Right cardiac atrium (tissue), 5 donors: ENCODE measurements around the gene CDYL. TPM values are rescaled to one million over a fixed set of nuclear protein-coding genes. Genes with fewer than 3 reads are reported as not detected.

Source experiments
- ATAC-seq, 2 donors: fragments of 200-7000 bp; cut with Tn5 transposase; one replicate each; pipeline versions ENCODE4 v1.8.0 to v1.9.1; 2020; ENCODE audit warnings: moderate library complexity in 2 of 2, mild to moderate bottlenecking in 1 of 2
- DNase-seq, 3 donors: peaks; one replicate each; pipeline ENCODE4 v3.0.0-alpha.2; 2020
- H3K27ac ChIP-seq: one replicate; pipeline ENCODE4 v1.5.1; 2013; ENCODE audit warnings: mild to moderate bottlenecking, low read length, control low read depth, moderate library complexity
- H3K27me3 ChIP-seq: one replicate; pipeline ENCODE4 v1.6.1; 2013; ENCODE audit not compliant: control insufficient read depth, insufficient read depth
- H3K4me1 ChIP-seq: one replicate; pipeline ENCODE4 v1.6.1; 2013; ENCODE audit warnings: low read length; ENCODE audit not compliant: control insufficient read depth, insufficient read depth
- H3K4me3 ChIP-seq: one replicate; pipeline ENCODE4 v1.5.1; 2013; ENCODE audit warnings: low read length, control low read depth
- H3K9me3 ChIP-seq: one replicate; pipeline ENCODE4 v1.6.1; 2013; ENCODE audit warnings: low read length; ENCODE audit not compliant: control insufficient read depth
- WGBS: extraction: QIAGEN DNeasy Blood & Tissue Kit; methylation state at CpG from one replicate; pipeline ENCODE4 v1.1.7; 2013; 5-methylcytosine and 5-hydroxymethylcytosine counted together
- intact Hi-C, 4 donors: fragments of 100-400 bp; cut with DNase I; formaldehyde crosslinking; loops; one replicate each; pipeline versions ENCODE4 v1.11.0 to v1.14.0; 2022 to 2023
- polyA plus RNA-seq: library from polyadenylated mRNA; stranded (reverse); fragments of 200-250 nt; gene quantifications from one replicate; pipeline ENCODE4 v1.2.3, GENCODE V29; 2013
- total RNA-seq, 4 donors: library from RNA; stranded (reverse); fragmentation: NEBNext Ultra II Directional; extraction: Animal tissue kit (Norgen Biotek cat#: 25700); gene quantifications; one replicate each; pipeline ENCODE4 v1.2.1, GENCODE V29; 2021
- donor health status: healthy with polysubstance abuse.
- donor health status: DM: no; HTN: yes; CAD: no.
- donor health status: DM: no; HTN: no; CAD: no.
- donor health status: DM: no; HTN: yes; CAD: no; lungs with severe emphysema.
- donor health status: DM: yes; HTN: yes; CAD: no.

Gene CDYL
- total and polyA plus RNA-seq, 5 donors, result 6.0 to 42.0 (median 36.1) TPM

DNA sequence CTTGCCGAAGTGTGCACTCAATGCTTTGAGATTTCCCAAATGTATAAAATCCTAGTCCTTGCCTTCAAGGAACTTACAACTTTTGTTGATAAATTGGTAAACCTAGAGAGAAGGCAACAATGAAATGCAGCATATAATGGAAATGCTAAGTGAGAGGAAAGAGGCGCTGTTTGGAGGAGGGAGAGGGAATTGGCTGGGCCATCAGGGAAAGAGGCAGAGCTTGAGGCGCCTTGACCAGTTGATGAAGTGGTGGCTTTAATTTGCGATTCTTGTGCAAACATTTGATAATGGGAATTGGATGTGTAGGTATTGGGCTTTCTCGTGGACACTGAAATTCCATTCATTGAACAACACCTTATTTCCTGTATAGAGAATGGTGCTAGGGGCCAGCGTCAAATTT is 1.9 kb upstream of the CDYL start:
- Histone ChIP-seq H3K27me3 (no peaks in the 10 kb centered on the region), H3K27ac (no peak overlapping the region), H3K4me1 (no peaks in the 10 kb centered on the region), H3K4me3 (no peak overlapping the region), H3K9me3 (no peaks in the 10 kb centered on the region)
- ATAC-seq (no peak), DNase-seq (no peak)
- 33% methylated on average over 6 of the region's 6 CpGs for WGBS
- intact Hi-C loops, result loop anchor here in 2 of 4 donors (10.0 kb wide), 2 partner anchors 129 to 161 kb away; no protein-coding TSS in a partner anchor

DNA sequence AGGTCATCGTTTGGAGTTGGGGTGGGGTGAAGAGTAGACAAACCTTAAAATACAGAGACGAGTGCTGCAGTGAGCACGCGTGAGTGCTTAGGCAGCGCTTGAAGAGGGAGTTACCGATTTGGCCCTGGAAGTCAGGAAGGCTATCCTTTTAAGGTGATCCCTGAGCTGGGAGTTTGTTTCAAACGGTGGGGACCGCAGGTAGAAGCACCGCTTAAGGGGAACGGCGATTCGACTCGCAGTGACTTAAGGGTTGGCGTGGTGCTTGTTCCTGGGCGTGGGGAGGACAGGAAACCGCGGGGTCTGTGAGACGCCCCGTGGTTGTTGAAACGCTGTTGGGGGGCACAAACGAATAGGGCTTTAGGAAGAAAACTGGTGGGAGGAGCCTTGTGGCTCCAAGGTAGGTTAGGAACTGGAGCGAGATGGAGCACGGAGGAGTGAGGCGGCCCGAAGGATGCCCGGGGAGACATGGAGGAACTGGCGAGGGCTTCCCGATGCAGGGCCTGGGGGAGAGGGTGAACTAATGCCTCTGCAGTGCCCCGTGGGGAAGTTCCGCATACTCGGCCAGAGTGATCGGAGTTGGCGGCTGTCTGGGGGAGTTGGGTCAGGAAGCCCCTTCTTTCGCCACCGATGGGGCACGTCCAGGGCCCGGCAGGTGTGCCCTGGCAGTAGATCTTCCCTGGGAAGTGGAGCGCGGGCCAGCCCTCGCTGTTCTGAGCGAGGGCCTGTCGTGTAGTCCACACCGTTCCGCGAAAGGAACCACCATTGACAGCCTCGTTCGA is 1.3 kb upstream of the CDYL start:
- Histone ChIP-seq H3K27me3 (no peaks in the 10 kb centered on the region), H3K4me3 (peak overlapping the region; percentile 100), H3K9me3 (no peaks in the 10 kb centered on the region), H3K27ac (peak overlapping the region; percentile 49), H3K4me1 (no peaks in the 10 kb centered on the region)
- 5% methylated on average over 47 of the region's 47 CpGs for WGBS
- DNase-seq, result peak in 2 of 3 donors; percentile 44 to 73
- peak; percentile 7 to 20 for ATAC-seq
- intact Hi-C loops, result loop anchor here in 3 of 4 donors (5.0 to 10.0 kb wide), 3 partner anchors 128 to 160 kb away; no protein-coding TSS in a partner anchor

DNA sequence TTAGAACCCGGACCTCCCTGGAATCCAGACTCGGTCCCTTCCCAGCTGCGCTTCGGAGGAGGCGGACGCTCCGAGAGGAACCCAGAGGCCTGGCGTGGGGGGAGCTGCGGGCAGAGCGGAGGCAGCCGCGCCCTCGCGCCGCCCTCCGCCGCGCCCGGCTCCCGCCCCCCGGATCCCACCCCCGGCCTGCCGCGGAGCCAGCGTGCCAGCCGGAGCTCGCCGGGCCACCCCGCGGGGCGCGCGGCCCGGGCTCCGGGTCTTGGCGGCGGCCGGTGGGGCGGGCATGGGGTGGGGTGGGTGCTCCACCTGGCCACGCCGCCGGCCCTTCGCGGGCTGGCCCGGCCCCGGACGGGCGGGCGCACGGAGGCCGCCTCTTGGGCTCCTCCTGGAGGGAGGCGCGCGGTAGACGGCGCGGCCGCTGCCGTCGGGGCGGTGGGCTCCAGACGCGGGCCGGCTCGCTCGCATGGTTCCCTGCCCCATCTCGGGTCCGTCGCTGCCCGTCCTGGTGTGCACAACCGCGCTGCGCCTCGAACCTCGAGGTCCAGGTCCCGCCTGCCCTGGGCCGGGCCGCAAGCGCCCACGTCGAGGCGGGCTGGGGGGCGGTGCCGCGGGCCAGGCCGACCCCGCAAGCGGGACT is 592 bp upstream of the CDYL start:
- intact Hi-C loops, result loop anchor here in 3 of 4 donors (5.0 to 10.0 kb wide), 3 partner anchors 128 to 159 kb away; no protein-coding TSS in a partner anchor
- H3K9me3 ChIP-seq, result no peaks in the 10 kb centered on the region

DNA sequence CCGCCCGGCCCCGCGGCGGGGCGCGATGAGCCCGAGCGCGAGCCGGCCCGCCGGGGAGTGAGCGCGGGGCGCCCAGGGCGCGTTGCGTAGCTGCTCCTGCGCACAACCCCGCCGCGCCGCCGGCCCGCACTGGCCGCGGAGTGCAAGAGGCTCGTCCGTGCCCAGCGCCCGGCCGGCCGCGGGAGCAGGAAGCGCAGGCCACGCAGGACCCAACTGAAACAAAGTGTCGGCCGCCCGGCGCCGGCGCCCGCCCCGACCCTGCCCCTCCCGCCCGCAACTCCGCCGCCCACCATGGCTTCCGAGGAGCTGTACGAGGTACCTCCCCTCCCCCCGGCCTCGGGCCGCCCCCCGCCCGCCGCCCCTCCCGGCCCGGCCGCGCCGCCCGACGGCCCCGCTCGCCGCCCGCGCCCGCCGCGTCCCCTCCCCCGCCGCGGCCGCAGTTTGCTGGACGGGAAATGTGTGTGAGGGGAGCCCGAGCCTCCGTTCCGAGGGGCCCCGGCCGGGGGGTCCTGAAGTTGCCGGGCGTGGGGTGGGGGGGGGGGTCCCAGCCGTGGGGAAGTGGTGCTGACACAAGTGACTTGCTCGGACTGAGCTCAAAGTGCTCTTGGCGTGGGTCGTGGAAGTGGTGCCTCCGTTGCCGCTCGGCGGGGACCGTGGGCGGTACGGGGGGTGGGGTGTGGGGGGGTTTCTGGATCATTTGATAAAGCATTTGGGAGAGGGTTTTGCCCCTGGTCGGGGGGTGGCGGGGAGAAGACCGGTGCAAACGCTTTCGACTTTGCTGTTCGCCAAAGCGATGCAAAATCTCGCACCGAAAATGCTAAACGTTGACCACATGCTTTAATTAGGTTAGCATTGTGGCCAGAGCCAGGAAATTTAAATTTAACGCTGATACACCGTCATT is 539 bp downstream of the CDYL start:
- Histone ChIP-seq H3K27me3 (no peaks in the 10 kb centered on the region), H3K4me3 (peak overlapping the region; percentile 100), H3K4me1 (no peaks in the 10 kb centered on the region), H3K9me3 (no peaks in the 10 kb centered on the region), H3K27ac (peak overlapping the region; percentile 88)
- intact Hi-C loops, result loop anchor here in 3 of 4 donors (5.0 to 10.0 kb wide), 3 partner anchors 129 to 158 kb away; no protein-coding TSS in a partner anchor
- under 1% methylated on average over 107 of the region's 107 CpGs for WGBS
- peak; percentile 54 to 83 (median 74) for DNase-seq
- peak; percentile 15 to 28 for ATAC-seq

More for the DNA sequence above, 592 bp upstream of the CDYL start:
- Histone ChIP-seq H3K4me3 (peak overlapping the region; percentile 100), H3K27me3 (no peaks in the 10 kb centered on the region), H3K4me1 (no peaks in the 10 kb centered on the region), H3K27ac (peak overlapping the region; percentile 63)
- ATAC-seq, result peak; percentile 86 to 89
- WGBS, result 1% methylated on average over 88 of the region's 88 CpGs
- peak; percentile 76 to 90 (median 89) for DNase-seq

DNA sequence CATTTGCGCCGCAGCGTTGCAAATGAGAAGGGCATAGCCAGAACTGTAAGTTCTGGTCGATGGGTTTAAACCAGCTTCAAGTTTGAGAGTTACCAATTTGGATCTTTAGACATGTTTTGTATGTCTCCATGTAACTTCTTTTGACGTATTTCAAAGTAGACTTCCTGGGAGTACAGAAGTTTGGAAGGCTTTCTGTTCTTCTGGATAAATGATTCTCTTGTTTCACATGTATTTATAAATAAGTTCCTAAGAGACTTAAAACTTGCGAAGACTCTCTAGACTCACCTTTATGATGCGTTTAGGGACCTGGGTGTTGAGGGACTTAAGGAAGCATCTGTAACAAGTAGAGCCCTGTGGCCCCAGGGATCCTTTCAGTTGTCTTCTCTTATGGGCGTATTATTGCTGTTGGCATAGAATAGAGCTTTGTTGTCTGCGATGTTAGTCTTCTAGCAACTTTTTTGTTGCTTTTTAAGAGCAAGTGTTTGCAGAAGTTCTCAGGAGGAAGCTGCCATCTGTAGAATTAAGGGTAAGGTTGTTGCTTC is 1.3 kb downstream of the CDYL start:
- 13% methylated on average over 9 of the region's 9 CpGs for WGBS
- no peak for ATAC-seq
- Histone ChIP-seq H3K9me3 (no peaks in the 10 kb centered on the region), H3K4me1 (no peaks in the 10 kb centered on the region), H3K27ac (no peak overlapping the region), H3K27me3 (no peaks in the 10 kb centered on the region), H3K4me3 (peak overlapping the region; percentile 100)
- intact Hi-C loops, result loop anchor here in 3 of 4 donors (5.0 to 10.0 kb wide), 3 partner anchors 130 to 157 kb away; no protein-coding TSS in a partner anchor
- DNase-seq, result no peak

DNA sequence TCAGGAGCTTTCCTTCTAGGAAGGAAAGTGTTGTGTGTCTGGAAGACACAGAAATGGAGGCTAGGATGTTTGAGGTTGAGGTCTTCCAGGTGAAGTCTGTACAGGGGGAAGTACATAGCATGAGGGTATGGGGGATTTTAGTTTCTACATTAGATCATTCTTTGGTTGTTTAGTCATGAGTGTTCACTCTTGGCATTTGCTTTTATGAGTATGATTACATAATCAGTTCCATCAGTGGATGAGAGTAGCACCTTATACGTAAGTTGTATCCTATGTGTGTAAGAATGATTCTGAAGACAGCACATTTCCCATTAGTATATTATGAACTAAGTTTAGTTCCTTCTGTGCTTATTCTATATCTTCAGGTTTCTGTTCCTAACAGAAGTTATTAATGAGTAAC is 1.9 kb downstream of the CDYL start:
- no peak overlapping the region for H3K27ac ChIP-seq
- intact Hi-C loops, result loop anchor here in 3 of 4 donors (5.0 to 10.0 kb wide), 3 partner anchors 131 to 157 kb away; no protein-coding TSS in a partner anchor
- no peak for ATAC-seq

DNA sequence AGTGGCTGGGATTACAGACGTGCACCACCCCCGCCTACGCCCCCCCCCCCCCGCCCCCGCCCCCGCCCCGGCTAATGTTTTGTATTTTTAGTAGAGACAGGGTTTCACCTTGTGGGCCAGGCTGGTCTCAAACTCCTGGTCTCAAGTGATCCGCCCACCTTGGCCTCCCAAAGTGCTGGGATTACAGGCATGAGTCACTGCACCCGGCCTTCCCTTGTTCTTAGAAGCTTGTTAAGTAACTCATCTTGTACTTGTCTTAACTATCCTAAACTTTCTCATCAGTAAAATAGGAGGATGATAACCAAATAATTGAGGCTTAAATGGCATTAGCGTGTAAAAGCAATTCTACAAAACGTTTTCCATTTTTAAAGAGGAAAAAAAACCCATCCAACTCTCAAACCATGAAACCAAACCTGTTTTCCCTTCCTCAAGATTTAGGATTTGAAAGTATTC is 4.2 kb downstream of the CDYL start:
- intact Hi-C loops, result no loop called here
- Histone ChIP-seq H3K4me3 (no peak overlapping the region), H3K4me1 (no peaks in the 10 kb centered on the region), H3K9me3 (no peaks in the 10 kb centered on the region), H3K27me3 (no peaks in the 10 kb centered on the region), H3K27ac (no peak overlapping the region)
- DNase-seq (no peak), ATAC-seq (no peak)
- 64% methylated on average over 10 of the region's 11 CpGs for WGBS

More for the DNA sequence above, 1.9 kb downstream of the CDYL start:
- H3K27me3 ChIP-seq, result no peaks in the 10 kb centered on the region
- WGBS, result 89% methylated on average over 1 of the region's 1 CpG
- H3K9me3 ChIP-seq, result no peaks in the 10 kb centered on the region
- no peaks in the 10 kb centered on the region for H3K4me1 ChIP-seq
- H3K4me3 ChIP-seq, result peak overlapping the region; percentile 100
- no peak for DNase-seq

DNA sequence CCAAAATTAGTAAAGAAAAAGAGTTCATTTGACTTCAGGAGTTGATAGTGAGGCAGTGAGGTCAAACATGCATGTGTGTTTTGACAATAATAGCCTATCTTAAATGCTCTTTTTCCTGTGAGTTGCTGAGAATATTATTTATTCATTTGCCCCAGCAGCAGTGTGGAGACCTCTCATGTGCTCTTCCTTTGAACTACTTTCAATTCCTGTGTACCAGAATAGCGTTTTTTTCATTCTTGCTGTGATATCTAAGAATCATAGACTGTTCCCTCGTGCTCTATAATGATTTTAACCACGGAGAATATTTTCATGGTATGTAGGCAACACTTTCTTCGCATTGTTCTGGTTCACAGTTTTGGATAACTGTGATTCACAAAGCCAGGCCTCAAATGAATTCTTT is 5.2 kb downstream of the CDYL start:
- intact Hi-C loops, result no loop called here
- H3K27me3 ChIP-seq, result no peaks in the 10 kb centered on the region
- H3K4me1 ChIP-seq, result no peaks in the 10 kb centered on the region
- 56% methylated on average over 4 of the region's 4 CpGs for WGBS
- H3K27ac ChIP-seq, result no peak overlapping the region
- no peaks in the 10 kb centered on the region for H3K9me3 ChIP-seq
- no peak for DNase-seq
- no peak for ATAC-seq
- no peak overlapping the region for H3K4me3 ChIP-seq

DNA sequence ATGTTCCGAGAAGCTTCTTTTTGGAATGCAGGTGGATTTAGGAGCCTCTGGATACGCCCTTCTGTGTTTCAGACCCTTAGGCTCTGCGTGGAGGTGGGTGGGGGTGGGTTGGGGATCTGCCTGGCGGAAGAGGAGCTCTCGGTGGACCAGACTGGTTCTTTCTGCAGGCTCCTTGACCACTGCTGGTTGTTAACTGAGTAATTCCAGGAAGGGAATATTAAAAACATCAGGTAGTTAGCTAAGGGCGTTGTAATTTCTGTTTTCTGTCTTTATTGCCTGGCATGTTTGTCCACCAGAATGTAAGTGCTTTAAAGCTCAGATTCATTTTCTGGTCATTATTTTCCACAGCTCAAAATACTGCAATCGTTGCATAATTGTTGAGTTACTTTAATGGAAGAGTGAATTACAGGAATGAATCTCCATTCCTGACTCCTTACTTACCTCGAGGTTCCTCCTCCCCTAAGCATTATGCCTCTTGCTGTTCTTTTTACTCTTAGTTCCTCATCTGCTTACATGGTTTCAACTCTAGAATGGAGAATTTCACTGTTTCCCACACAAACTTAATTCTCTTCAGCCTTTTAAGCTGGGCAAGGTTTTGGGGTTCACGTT is 5.9 kb downstream of the CDYL start:
- WGBS, result 91% methylated on average over 9 of the region's 9 CpGs
- no peak overlapping the region for H3K27ac ChIP-seq
- ATAC-seq (no peak), DNase-seq (no peak)
- no peaks in the 10 kb centered on the region for H3K4me1 ChIP-seq
- no peaks in the 10 kb centered on the region for H3K9me3 ChIP-seq
- no peak overlapping the region for H3K4me3 ChIP-seq
- H3K27me3 ChIP-seq, result no peaks in the 10 kb centered on the region
- intact Hi-C loops, result no loop called here

DNA sequence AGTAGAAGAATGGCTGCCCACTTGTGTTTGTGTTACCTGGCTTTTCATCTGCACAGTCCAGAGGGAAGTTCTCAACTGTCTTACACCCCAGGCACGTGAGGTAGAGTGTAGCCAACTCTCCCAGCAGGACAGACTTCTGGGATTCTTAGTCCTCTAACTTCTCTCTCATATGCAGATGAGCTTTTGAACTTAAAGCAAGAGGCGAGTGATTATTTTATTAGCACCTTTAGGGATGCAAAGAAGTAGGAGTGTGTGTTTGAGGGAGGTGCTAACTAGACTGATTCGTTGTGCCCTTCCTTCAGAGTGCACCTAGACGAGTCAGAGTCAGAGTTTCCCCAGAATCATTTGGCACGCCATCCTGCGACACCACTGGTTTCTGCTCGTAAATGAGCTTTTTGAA is 10.8 kb downstream of the CDYL start:
- no peak for DNase-seq
- ATAC-seq, result no peak
- Histone ChIP-seq H3K9me3 (no peaks in the 10 kb centered on the region), H3K4me1 (peaks cover 3% of the 10 kb centered on the region), H3K27ac (no peak overlapping the region), H3K4me3 (no peak overlapping the region), H3K27me3 (no peaks in the 10 kb centered on the region)
- WGBS, result 86% methylated on average over 7 of the region's 7 CpGs
- intact Hi-C loops, result no loop called here
